GM15510 (cell line): ENCODE measurements around the gene ACAD10.

Experiments
- POLR2A ChIP-seq: IDR thresholded peaks from 3 replicates; pipeline ENCODE4 v1.6.1; 2011; ENCODE audit warnings: borderline replicate concordance; ENCODE audit not compliant: insufficient read length; ENCODE audit errors: extremely low read depth

The ACAD10 gene

GRCh38 chr12:111685811-111686573 is at the start of gene ACAD10, which contains the start of gene BRAP:
Gene ACAD10 (plus strand): TSS chr12:111686053. CDS start chr12:111692710, 6,657 bp downstream.
Gene BRAP (minus strand): TSS chr12:111685956. CDS start chr12:111685792, 164 bp downstream.
- peak; percentile 91 for TF ChIP-seq POLR2A

GRCh38 chr12:111636209-111636945 is 49.5 kb upstream of the ACAD10 start:
- TF ChIP-seq POLR2A = no peak

- TF ChIP-seq POLR2A = no peak
Observed at GRCh38 chr12:111638556-111638955, 47.3 kb upstream of the ACAD10 start.

GRCh38 chr12:111640506-111640905 is 45.3 kb upstream of the ACAD10 start:
- TF ChIP-seq POLR2A = no peak

GRCh38 chr12:111642681-111643426 is 43.0 kb upstream of the ACAD10 start:
- TF ChIP-seq POLR2A = no peak

GRCh38 chr12:111643427-111643826 is 42.4 kb upstream of the ACAD10 start:
- TF ChIP-seq POLR2A = no peak

- TF ChIP-seq POLR2A = no peak
Observed at GRCh38 chr12:111645433-111645832, 40.4 kb upstream of the ACAD10 start.

GRCh38 chr12:111650912-111651311 is 34.9 kb upstream of the ACAD10 start:
- no peak for TF ChIP-seq POLR2A

GRCh38 chr12:111653596-111653995 is 32.3 kb upstream of the ACAD10 start:
- TF ChIP-seq POLR2A = no peak

GRCh38 chr12:111655356-111655755 is 30.5 kb upstream of the ACAD10 start:
- no peak for TF ChIP-seq POLR2A

GRCh38 chr12:111656016-111656415 is 29.8 kb upstream of the ACAD10 start:
- TF ChIP-seq POLR2A = no peak

- TF ChIP-seq POLR2A = no peak
Observed at GRCh38 chr12:111664499-111664898, 21.4 kb upstream of the ACAD10 start.

GRCh38 chr12:111664961-111665865 is 20.6 kb upstream of the ACAD10 start:
- no peak for TF ChIP-seq POLR2A

- TF ChIP-seq POLR2A = no peak
Observed at GRCh38 chr12:111672822-111673381, 13.0 kb upstream of the ACAD10 start.

- no peak for TF ChIP-seq POLR2A
Observed at GRCh38 chr12:111673503-111673902, 12.3 kb upstream of the ACAD10 start.

- TF ChIP-seq POLR2A = no peak
Observed at GRCh38 chr12:111677186-111677585, 8.7 kb upstream of the ACAD10 start.
